ENCODE data around the gene PPP2R3C.
"Not testable (repeated sequence)": the region's sequence is repeated elsewhere in the genome, so short reads cannot be mapped to it uniquely, and the experiment has no call there.

Gene PPP2R3C

GRCh38 chr14:35050652-35051051 is 71.1 kb downstream of the PPP2R3C start:
- DNase-seq = no peak

GRCh38 chr14:35047976-35048513 is 73.7 kb downstream of the PPP2R3C start:
- DNase-seq = peak; percentile 2

- DNase-seq = peak; percentile 57
These were observed 74.8 kb downstream of the PPP2R3C start for GRCh38 chr14:35046751-35047536.

- DNase-seq = peak; percentile 97
These were observed 75.6 kb downstream of the PPP2R3C start, which contains the start of gene FAM177A1 for GRCh38 chr14:35046048-35046750. Gene FAM177A1, plus strand, starts transcription at chr14:35046272. Its CDS starts 192 bp downstream, at chr14:35046464.

- DNase-seq = no peak
These were observed 76.1 kb downstream of the PPP2R3C start for GRCh38 chr14:35045798-35046047.

- DNase-seq = no peak
These were observed 76.6 kb downstream of the PPP2R3C start for GRCh38 chr14:35044939-35045797.

GRCh38 chr14:35043046-35043445 is 78.7 kb downstream of the PPP2R3C start:
- DNase-seq = no peak

- no peak for DNase-seq
These were observed 79.2 kb downstream of the PPP2R3C start for GRCh38 chr14:35042632-35043031.

- not testable (repeated sequence) for DNase-seq
These were observed 83.5 kb downstream of the PPP2R3C start for GRCh38 chr14:35038312-35038711.

All from NCI-H774 (cell line).